ENCODE results near the gene RYR3. TPM values are rescaled to one million over a fixed set of nuclear protein-coding genes. Genes with fewer than 3 reads are reported as not detected.

RYR3 gene
- total RNA-seq, 1 donor from 2014 or later, result 2.2 TPM

DNA sequence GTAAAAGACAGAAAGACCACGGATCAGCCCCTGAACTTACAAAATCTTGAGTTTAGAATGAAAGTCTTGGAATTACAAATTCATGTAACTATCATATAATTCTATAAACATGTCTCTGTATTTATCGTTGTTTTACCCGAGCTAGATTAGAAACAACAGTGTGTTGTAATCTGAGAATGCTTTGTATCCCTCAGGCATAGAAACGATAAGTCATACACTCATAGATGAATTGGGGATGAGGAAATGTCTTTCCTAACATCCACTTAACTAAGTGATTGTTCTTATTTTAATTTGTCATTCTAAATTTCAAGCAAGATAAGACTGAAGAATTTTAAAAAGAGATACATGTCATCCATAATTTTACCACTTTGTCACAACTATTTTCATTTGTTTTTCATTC lies 165.3 kb downstream of the RYR3 start:
- no peaks in the 10 kb centered on the region for H3K4me1 Mint-ChIP-seq (ENCODE audit: unreplicated experiment)
- peaks cover 23% of the 10 kb centered on the region for H3K27me3 Mint-ChIP-seq
- H3K36me3 Mint-ChIP-seq, result no peaks in the 10 kb centered on the region
- TF ChIP-seq, protein P1, sequence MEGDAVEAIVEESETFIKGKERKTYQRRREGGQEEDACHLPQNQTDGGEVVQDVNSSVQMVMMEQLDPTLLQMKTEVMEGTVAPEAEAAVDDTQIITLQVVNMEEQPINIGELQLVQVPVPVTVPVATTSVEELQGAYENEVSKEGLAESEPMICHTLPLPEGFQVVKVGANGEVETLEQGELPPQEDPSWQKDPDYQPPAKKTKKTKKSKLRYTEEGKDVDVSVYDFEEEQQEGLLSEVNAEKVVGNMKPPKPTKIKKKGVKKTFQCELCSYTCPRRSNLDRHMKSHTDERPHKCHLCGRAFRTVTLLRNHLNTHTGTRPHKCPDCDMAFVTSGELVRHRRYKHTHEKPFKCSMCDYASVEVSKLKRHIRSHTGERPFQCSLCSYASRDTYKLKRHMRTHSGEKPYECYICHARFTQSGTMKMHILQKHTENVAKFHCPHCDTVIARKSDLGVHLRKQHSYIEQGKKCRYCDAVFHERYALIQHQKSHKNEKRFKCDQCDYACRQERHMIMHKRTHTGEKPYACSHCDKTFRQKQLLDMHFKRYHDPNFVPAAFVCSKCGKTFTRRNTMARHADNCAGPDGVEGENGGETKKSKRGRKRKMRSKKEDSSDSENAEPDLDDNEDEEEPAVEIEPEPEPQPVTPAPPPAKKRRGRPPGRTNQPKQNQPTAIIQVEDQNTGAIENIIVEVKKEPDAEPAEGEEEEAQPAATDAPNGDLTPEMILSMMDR (conservative IDR thresholded peaks at IDR 0.05), result no peak
- H3K9me3 Mint-ChIP-seq, result no peaks in the 10 kb centered on the region
- no peak overlapping the region for H3K27ac Mint-ChIP-seq
- no peak for DNase-seq (ENCODE audit: extremely low spot score, unreplicated experiment)
- H3K4me3 Mint-ChIP-seq, result no peak overlapping the region

DNA sequence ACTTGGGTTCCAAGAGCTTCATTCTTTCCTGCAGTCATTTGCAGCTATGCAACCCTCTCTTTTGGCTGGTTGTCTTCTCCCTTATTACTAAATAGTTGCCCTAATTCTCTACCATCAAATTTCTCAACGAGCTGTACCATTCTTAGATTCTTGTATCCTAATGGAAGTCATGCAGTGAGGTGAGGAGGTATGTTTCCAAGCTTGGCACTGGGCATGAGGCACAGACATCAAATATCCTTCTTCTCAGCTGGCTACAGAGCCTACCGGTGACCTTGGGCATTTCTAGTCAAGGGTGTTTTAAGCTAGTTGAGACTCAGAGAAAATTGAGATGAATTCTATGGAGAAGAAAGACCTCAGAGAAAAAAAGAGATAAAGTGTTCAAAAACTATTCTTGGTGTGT lies 166.1 kb downstream of the RYR3 start:
- Mint-ChIP-seq H3K27me3 (peaks cover 23% of the 10 kb centered on the region), H3K36me3 (no peaks in the 10 kb centered on the region), H3K9me3 (no peaks in the 10 kb centered on the region), H3K27ac (no peak overlapping the region), H3K4me1 (ENCODE audit: unreplicated experiment) (no peaks in the 10 kb centered on the region), H3K4me3 (no peak overlapping the region)
- TF ChIP-seq, protein P1 (conservative IDR thresholded peaks at IDR 0.05), result no peak
- DNase-seq (ENCODE audit: extremely low spot score, unreplicated experiment), result no peak

GRCh38 chr15:33489335-33489734 lies 178.6 kb downstream of the RYR3 start:
- Mint-ChIP-seq H3K4me3 (no peak overlapping the region), H3K9me3 (no peaks in the 10 kb centered on the region), H3K27me3 (peaks cover 21% of the 10 kb centered on the region), H3K36me3 (no peaks in the 10 kb centered on the region), H3K4me1 (ENCODE audit: unreplicated experiment) (no peaks in the 10 kb centered on the region), H3K27ac (no peak overlapping the region)
- TF ChIP-seq, protein P1 (conservative IDR thresholded peaks at IDR 0.05), result no peak
- no peak for DNase-seq (ENCODE audit: extremely low spot score, unreplicated experiment)

DNA sequence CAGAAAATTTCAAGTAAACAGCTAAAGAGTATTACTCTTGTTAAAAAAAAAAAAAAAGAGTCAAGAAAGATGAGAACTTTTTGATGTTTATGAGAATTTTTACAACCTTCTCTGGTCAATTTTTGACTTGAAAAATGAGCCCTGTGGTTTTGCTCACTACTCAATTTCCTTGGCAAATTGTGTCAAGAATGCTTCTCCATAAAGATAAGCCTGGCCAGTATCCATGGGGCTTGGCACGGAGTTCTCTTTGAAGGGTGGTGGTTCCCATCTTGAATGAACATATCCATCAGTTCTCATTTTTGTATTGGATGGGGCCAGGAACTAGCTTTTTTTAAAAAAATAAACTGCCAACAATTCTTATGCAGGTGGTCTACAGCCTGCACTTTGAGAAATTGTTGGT lies 179.9 kb downstream of the RYR3 start:
- TF ChIP-seq, protein P1 (conservative IDR thresholded peaks at IDR 0.05), result no peak
- H3K9me3 Mint-ChIP-seq, result no peaks in the 10 kb centered on the region
- H3K4me1 Mint-ChIP-seq (ENCODE audit: unreplicated experiment), result no peaks in the 10 kb centered on the region
- no peaks in the 10 kb centered on the region for H3K36me3 Mint-ChIP-seq
- no peak overlapping the region for H3K27ac Mint-ChIP-seq
- no peak overlapping the region for H3K4me3 Mint-ChIP-seq
- DNase-seq (ENCODE audit: extremely low spot score, unreplicated experiment), result no peak
- peaks cover 32% of the 10 kb centered on the region for H3K27me3 Mint-ChIP-seq

DNA sequence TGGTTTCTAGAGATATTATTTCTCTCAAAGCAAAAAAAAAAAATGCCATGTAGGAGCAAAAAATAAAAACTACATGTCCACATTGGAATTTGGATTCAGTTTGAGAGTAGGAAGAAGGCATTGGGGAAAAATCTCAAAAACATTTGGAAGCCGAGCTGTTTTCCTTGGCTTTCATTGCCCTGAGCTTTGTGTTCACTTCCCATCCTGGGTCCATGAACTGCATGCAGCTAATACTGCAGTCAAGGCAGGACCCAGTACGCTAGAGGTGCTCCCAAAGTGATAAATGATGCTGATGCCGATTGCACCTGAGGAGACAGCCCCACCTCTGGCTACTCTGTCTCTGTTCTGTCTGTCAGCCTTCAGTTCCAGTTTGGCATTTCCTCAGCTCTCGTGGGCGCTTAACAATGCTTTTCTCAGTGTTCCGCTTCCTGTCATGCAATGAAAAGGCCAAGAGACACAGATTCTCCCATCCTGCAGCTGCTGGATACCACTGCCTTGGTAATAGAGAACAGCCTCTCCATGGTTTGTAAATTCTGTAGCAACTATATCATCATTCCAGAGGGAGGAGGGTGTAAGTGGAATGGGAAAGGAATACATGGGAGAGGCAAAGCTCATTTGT lies 181.8 kb downstream of the RYR3 start:
- Mint-ChIP-seq H3K9me3 (no peaks in the 10 kb centered on the region), H3K36me3 (no peaks in the 10 kb centered on the region), H3K4me3 (no peak overlapping the region), H3K4me1 (ENCODE audit: unreplicated experiment) (no peaks in the 10 kb centered on the region), H3K27ac (no peak overlapping the region), H3K27me3 (peaks cover 49% of the 10 kb centered on the region)
- TF ChIP-seq, protein P1 (conservative IDR thresholded peaks at IDR 0.05), result no peak
- DNase-seq (ENCODE audit: extremely low spot score, unreplicated experiment), result no peak

- Mint-ChIP-seq H3K9me3 (no peaks in the 10 kb centered on the region), H3K36me3 (no peaks in the 10 kb centered on the region), H3K27ac (no peak overlapping the region), H3K4me1 (ENCODE audit: unreplicated experiment) (no peaks in the 10 kb centered on the region), H3K27me3 (peaks cover 64% of the 10 kb centered on the region), H3K4me3 (no peak overlapping the region)
- DNase-seq (ENCODE audit: extremely low spot score, unreplicated experiment), result no peak
- TF ChIP-seq, protein P1 (conservative IDR thresholded peaks at IDR 0.05), result no peak
Measured at GRCh38 chr15:33494306-33494705, 183.5 kb downstream of the RYR3 start.

Measured in type B pancreatic cell (in vitro differentiated cells).